ENCODE results near the gene CWC27.
"Not testable (repeated sequence)": the region's sequence is repeated elsewhere in the genome, so short reads cannot be mapped to it uniquely, and the experiment has no call there.

- TF ChIP-seq CTCF (conservative IDR thresholded peaks at IDR 0.05; ENCODE audit: low read length); EZH2phosphoT487 (IDR thresholded peaks at IDR 0.05; ENCODE audit: borderline replicate concordance): not testable (repeated sequence)
Measured at GRCh38 chr5:64819345-64819744, 50.6 kb downstream of the CWC27 start.
